ENCODE results near the gene TET3.

Gene TET3

DNA sequence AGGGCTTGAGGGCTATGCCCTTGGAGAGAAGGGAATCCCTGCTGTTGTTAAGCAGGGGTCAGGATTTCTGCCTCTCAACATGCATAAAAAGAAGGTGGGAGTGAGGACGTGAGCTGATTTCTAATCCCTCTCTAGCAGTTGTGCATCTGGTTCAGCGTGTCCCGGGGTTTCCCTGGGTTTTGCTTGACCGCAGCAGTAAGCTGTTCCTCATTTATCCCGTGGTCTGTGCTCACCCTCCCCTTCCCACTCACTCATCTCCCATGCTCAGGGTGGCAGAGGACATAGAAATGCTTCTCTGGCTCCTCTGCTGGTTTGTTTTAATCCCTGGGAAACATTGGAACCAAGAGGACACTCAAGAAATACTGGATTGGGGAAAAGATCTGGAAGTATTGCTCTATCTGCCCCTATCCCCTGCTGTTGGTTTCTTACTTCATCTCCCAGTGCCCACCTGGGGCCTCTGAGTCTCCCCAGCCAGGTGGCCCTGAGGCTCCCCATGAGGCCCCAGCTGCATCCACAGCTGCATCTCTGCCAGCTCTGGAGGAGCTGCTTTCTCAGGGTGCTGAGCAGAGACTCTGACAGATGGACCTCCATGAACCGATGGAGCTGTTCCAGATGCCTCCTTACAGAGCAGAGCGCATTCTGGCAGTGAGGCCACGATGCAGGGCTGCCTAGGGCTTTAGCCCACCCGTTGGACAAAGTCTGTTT is 36.1 kb downstream of the TET3 start:
- peaks cover 5% of the 10 kb centered on the region for H3K36me3 Mint-ChIP-seq (ENCODE audit: low read depth)
- no peaks in the 10 kb centered on the region for H3K27me3 Mint-ChIP-seq
- no peaks in the 10 kb centered on the region for H3K9me3 Mint-ChIP-seq
- peak overlapping the region; percentile 27 for H3K27ac Mint-ChIP-seq
- H3K4me1 Mint-ChIP-seq (ENCODE audit: low read depth) = peaks cover 69% of the 10 kb centered on the region
- H3K4me3 Mint-ChIP-seq = no peak overlapping the region

- Mint-ChIP-seq H3K4me1 (ENCODE audit: low read depth) (peaks cover 73% of the 10 kb centered on the region), H3K36me3 (ENCODE audit: low read depth) (peaks cover 5% of the 10 kb centered on the region), H3K27ac (peak overlapping the region; percentile 52), H3K4me3 (no peak overlapping the region), H3K27me3 (no peaks in the 10 kb centered on the region), H3K9me3 (no peaks in the 10 kb centered on the region)
Measured at GRCh38 chr2:74021407-74021755, 36.7 kb downstream of the TET3 start.

- no peak overlapping the region for H3K4me3 Mint-ChIP-seq
- peaks cover 78% of the 10 kb centered on the region for H3K4me1 Mint-ChIP-seq (ENCODE audit: low read depth)
- no peak overlapping the region for H3K27ac Mint-ChIP-seq
- peaks cover 20% of the 10 kb centered on the region for H3K36me3 Mint-ChIP-seq (ENCODE audit: low read depth)
- H3K9me3 Mint-ChIP-seq = no peaks in the 10 kb centered on the region
- no peaks in the 10 kb centered on the region for H3K27me3 Mint-ChIP-seq
Measured at GRCh38 chr2:74024216-74024615, 39.5 kb downstream of the TET3 start.

DNA sequence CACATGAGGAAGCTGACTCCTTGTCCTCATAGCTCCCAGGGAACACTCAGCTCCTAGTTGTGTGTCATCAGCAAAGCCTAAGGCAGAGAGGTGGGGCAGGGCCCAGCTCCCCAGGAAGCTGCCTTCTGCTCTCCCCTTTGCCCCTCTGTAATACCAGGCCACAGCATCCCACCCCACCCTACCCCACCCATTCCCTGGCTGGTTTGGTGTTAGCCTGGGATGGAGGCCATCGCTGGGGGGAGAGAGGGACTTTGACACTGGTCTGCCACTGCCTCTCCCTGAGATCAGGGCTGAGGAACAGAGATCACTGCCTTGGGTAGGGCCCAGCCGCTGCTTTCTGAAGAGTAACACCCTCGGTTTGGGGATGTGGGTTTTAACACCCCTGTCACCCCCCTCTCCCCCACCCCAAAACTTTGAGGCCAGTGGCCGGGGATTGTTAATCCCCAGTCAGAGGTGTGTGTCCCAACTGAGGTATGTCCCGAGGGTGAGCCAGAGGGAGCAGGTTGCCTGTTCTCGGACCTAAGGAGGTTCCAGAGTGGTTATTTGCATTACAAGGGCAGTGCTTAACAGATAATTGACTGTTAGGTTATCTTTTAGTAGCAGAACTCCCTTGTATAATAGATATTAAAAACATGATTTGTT is 41.4 kb downstream of the TET3 start:
- H3K27ac Mint-ChIP-seq = no peak overlapping the region
- H3K4me1 Mint-ChIP-seq (ENCODE audit: low read depth) = peaks cover 83% of the 10 kb centered on the region
- no peaks in the 10 kb centered on the region for H3K9me3 Mint-ChIP-seq
- no peaks in the 10 kb centered on the region for H3K27me3 Mint-ChIP-seq
- H3K36me3 Mint-ChIP-seq (ENCODE audit: low read depth) = peaks cover 20% of the 10 kb centered on the region
- no peak overlapping the region for H3K4me3 Mint-ChIP-seq

- Mint-ChIP-seq H3K9me3 (no peaks in the 10 kb centered on the region), H3K36me3 (ENCODE audit: low read depth) (peaks cover 20% of the 10 kb centered on the region), H3K4me3 (peak overlapping the region; percentile 56), H3K27ac (peak overlapping the region; percentile 87), H3K4me1 (ENCODE audit: low read depth) (peaks cover 83% of the 10 kb centered on the region), H3K27me3 (no peaks in the 10 kb centered on the region)
Measured at GRCh38 chr2:74026687-74027241, 42.1 kb downstream of the TET3 start.

DNA sequence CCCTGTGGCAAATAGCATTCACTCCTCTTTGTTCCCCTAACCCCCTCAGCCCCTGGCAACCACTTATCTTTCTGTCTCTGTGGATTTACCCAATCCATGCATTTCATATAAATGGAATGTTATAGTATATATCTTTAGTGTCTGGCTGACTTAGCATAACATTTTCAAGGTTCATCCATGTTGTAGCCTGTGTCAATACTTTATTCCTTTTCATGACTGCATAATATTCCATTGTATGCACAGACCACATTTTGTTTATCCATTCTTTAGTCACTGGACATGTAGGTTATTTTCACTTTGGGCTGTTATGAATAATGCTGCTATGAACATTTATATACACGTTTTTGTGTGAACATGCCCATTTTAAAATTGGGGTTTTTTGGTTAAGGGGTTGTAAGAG is 42.8 kb downstream of the TET3 start:
- Mint-ChIP-seq H3K4me3 (peak overlapping the region; percentile 32), H3K9me3 (no peaks in the 10 kb centered on the region), H3K36me3 (ENCODE audit: low read depth) (peaks cover 20% of the 10 kb centered on the region), H3K27me3 (no peaks in the 10 kb centered on the region), H3K27ac (no peak overlapping the region), H3K4me1 (ENCODE audit: low read depth) (peaks cover 83% of the 10 kb centered on the region)

DNA sequence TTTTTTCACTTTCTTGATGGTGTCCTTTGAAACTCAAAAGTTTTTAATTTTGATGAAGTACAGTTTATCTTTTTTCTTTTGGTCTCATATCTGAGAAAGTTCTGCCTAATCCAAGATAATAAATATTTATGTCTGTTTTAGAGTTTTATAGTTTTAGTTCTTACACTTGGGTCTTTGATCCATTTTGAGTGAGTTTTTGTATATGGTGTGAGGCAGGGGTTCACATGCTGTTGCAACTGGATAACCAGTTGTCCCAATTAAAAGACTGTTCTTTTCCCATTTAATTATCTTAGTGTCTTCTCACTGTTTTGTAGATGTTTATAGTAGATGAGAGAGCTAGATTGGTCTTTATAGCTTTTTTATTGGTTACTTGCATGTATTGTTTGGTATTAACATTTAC is 43.6 kb downstream of the TET3 start:
- peaks cover 89% of the 10 kb centered on the region for H3K4me1 Mint-ChIP-seq (ENCODE audit: low read depth)
- H3K27ac Mint-ChIP-seq = no peak overlapping the region
- H3K9me3 Mint-ChIP-seq = no peaks in the 10 kb centered on the region
- H3K27me3 Mint-ChIP-seq = no peaks in the 10 kb centered on the region
- peaks cover 20% of the 10 kb centered on the region for H3K36me3 Mint-ChIP-seq (ENCODE audit: low read depth)
- H3K4me3 Mint-ChIP-seq = no peak overlapping the region

- Mint-ChIP-seq H3K9me3 (no peaks in the 10 kb centered on the region), H3K27ac (no peak overlapping the region), H3K4me3 (no peak overlapping the region), H3K4me1 (ENCODE audit: low read depth) (peaks cover 91% of the 10 kb centered on the region), H3K27me3 (no peaks in the 10 kb centered on the region), H3K36me3 (ENCODE audit: low read depth) (peaks cover 19% of the 10 kb centered on the region)
Measured at GRCh38 chr2:74028741-74029140, 44.0 kb downstream of the TET3 start.

DNA sequence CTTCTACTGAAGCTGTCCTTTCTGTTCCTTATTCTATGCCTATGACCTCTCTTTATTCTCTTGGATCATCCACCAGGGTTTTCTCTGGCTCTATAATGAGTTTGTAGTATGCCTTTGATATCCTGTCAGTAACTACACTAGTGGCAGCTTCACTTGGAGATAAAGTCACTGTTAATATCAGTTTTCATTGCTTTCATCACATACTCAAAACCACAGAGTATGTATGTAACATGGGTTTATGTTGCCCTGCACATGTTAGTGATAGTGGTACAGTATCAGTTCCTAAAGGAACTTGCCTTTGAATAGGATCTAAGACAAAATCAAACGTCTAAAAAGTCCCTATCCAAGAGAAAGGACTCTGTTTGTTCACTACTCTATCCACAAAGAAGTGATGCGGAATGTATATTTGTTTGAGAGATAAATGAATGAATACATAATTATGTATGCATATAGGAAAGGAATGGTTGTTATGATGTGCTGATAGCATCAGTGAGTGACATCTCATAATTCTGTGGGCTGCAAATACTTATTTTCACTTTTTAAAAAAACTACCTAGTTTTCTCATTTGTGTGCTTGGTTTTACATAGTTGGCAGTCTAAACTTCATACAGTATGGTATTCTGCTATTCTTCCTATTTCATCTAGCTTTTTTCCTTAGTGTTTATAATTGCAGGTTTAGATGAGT is 45.1 kb downstream of the TET3 start:
- no peaks in the 10 kb centered on the region for H3K27me3 Mint-ChIP-seq
- H3K9me3 Mint-ChIP-seq = no peaks in the 10 kb centered on the region
- H3K27ac Mint-ChIP-seq = no peak overlapping the region
- peaks cover 15% of the 10 kb centered on the region for H3K36me3 Mint-ChIP-seq (ENCODE audit: low read depth)
- peaks cover 90% of the 10 kb centered on the region for H3K4me1 Mint-ChIP-seq (ENCODE audit: low read depth)
- no peak overlapping the region for H3K4me3 Mint-ChIP-seq

- Mint-ChIP-seq H3K4me3 (peak overlapping the region; percentile 80), H3K4me1 (ENCODE audit: low read depth) (peaks cover 85% of the 10 kb centered on the region), H3K9me3 (no peaks in the 10 kb centered on the region), H3K27me3 (no peaks in the 10 kb centered on the region), H3K27ac (peak overlapping the region; percentile 88), H3K36me3 (ENCODE audit: low read depth) (peaks cover 15% of the 10 kb centered on the region)
Measured at GRCh38 chr2:74031221-74031620, 46.5 kb downstream of the TET3 start.

DNA sequence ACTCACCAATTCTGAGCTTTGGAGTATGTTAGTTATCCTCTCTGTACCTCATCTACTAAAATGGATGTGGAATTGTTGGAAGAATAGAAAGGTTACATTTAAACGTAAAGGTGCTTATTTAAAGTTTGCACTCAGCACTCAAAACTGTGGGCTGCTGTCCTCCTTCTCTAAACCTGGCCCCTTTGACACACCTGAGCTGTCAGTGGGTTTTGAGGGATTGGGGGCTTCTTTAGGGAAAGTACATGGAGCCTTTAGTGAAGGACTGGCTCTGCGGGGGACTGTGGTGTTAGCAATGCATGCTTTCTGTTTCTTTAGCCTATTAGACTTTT is 47.2 kb downstream of the TET3 start:
- H3K4me3 Mint-ChIP-seq = peak overlapping the region; percentile 80
- H3K4me1 Mint-ChIP-seq (ENCODE audit: low read depth) = peaks cover 85% of the 10 kb centered on the region
- no peaks in the 10 kb centered on the region for H3K9me3 Mint-ChIP-seq
- peaks cover 11% of the 10 kb centered on the region for H3K36me3 Mint-ChIP-seq (ENCODE audit: low read depth)
- peak overlapping the region; percentile 88 for H3K27ac Mint-ChIP-seq
- no peaks in the 10 kb centered on the region for H3K27me3 Mint-ChIP-seq

GRCh38 chr2:74033375-74033774 is 48.7 kb downstream of the TET3 start:
- peak overlapping the region; percentile 88 for H3K27ac Mint-ChIP-seq
- peaks cover 89% of the 10 kb centered on the region for H3K4me1 Mint-ChIP-seq (ENCODE audit: low read depth)
- H3K36me3 Mint-ChIP-seq (ENCODE audit: low read depth) = peaks cover 2% of the 10 kb centered on the region
- no peaks in the 10 kb centered on the region for H3K27me3 Mint-ChIP-seq
- H3K9me3 Mint-ChIP-seq = no peaks in the 10 kb centered on the region
- peak overlapping the region; percentile 80 for H3K4me3 Mint-ChIP-seq
